Naive thymus-derived CD8-positive, alpha-beta T cell (primary cell): ENCODE results near the gene STARD10. TPM values are rescaled to one million over a fixed set of nuclear protein-coding genes. Genes with fewer than 3 reads are reported as not detected.

Experiments
- ATAC-seq, 2 donors: fragments of 150-1000 bp; cut with Tn5 transposase in 1 of 2; sonication (Bioruptor Pico), chemical (Tn5 transposase) in 1 of 2; 1 replicate in 1 of 2; 2 replicates in 1 of 2; pipeline ENCODE4 v1.10.0; 2021; ENCODE audit warnings: mild to moderate bottlenecking in 2 of 2, moderate library complexity in 2 of 2
- POLR2A ChIA-PET: fragments of 350-600 bp; sonication (Branson Sonifier 250); formaldehyde crosslinking; loops from one replicate; lab custom pipeline; 2021; ENCODE audit warnings: antibody characterized with exemption; lab: Charles Lee
- DNase-seq, 10 donors: peaks; one replicate each; pipeline versions ENCODE4 v3.0.0 to v3.0.0-alpha.2; 2020 to 2022
- H3K27ac Mint-ChIP-seq, 10 donors: one replicate each; pipeline ENCODE4 v1.8.0; 2020 to 2022; ENCODE audit warnings: mild to moderate bottlenecking in 10 of 10, mixed read lengths in 10 of 10, moderate library complexity in 4 of 10, inconsistent platforms in 1 of 10
- H3K27me3 Mint-ChIP-seq, 5 donors: one replicate each; pipeline ENCODE4 v1.8.0; 2021 to 2022; ENCODE audit warnings: mixed read lengths in 5 of 5
- H3K36me3 Mint-ChIP-seq, 3 donors: one replicate each; pipeline ENCODE4 v1.8.0; 2020 to 2022; ENCODE audit warnings: mixed read lengths in 3 of 3, mild to moderate bottlenecking in 2 of 3, inconsistent platforms in 1 of 3
- H3K4me1 Mint-ChIP-seq, 4 donors: one replicate each; pipeline ENCODE4 v1.8.0; 2021 to 2022; ENCODE audit warnings: mixed read lengths in 4 of 4
- H3K4me3 Mint-ChIP-seq, 10 donors: one replicate each; pipeline ENCODE4 v1.8.0; 2020 to 2022; ENCODE audit warnings: mild to moderate bottlenecking in 10 of 10, mixed read lengths in 10 of 10, moderate library complexity in 6 of 10, inconsistent platforms in 1 of 10
- H3K9me3 Mint-ChIP-seq, 9 donors: one replicate each; pipeline ENCODE4 v1.8.0; 2020 to 2022; ENCODE audit warnings: mixed read lengths in 9 of 9, mild to moderate bottlenecking in 3 of 9, inconsistent platforms in 1 of 9, moderate library complexity in 1 of 9
- polyA plus RNA-seq, 3 donors: library from polyadenylated mRNA; unstranded; fragments of 300-500 nt; fragmentation: Illumina TruSeq; gene quantifications; one replicate each; pipeline ENCODE4 v1.2.3, GENCODE V29; 2021
- total RNA-seq, 8 experiments: library from RNA in 2 of 8; stranded (reverse) in 2 of 8; gene quantifications; one replicate each; pipeline ENCODE4 v1.2.3 and lab custom pipeline; 2021 to 2026

STARD10 gene, protein sequence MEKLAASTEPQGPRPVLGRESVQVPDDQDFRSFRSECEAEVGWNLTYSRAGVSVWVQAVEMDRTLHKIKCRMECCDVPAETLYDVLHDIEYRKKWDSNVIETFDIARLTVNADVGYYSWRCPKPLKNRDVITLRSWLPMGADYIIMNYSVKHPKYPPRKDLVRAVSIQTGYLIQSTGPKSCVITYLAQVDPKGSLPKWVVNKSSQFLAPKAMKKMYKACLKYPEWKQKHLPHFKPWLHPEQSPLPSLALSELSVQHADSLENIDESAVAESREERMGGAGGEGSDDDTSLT
- total RNA-seq (10 to 100 TPM; 11.8 to 15.6 TPM), polyA plus RNA-seq (10 to 100 TPM; 13.5 to 16.3 (median 14.9) TPM), total RNA-seq (lab: John Stamatoyannopoulos, UW) (4.4 to 16.0 (median 9.4) reads per million in 6 experiments)

- POLR2A ChIA-PET: interaction anchor here (0.5 to 4.0 kb wide), 12 partner anchors 9 to 596 kb away, joined by 3 to 41 read pairs (median 6); partner anchors contain the start of genes ARAP1, ATG16L2 and FCHSD2
- no peaks in the 10 kb centered on the region for H3K9me3 Mint-ChIP-seq
Measured at GRCh38 chr11:72793425-72794367, at the start of gene STARD10. Gene STARD10 (minus strand): TSS chr11:72794047. CDS start chr11:72781181, 12,866 bp downstream.

DNA sequence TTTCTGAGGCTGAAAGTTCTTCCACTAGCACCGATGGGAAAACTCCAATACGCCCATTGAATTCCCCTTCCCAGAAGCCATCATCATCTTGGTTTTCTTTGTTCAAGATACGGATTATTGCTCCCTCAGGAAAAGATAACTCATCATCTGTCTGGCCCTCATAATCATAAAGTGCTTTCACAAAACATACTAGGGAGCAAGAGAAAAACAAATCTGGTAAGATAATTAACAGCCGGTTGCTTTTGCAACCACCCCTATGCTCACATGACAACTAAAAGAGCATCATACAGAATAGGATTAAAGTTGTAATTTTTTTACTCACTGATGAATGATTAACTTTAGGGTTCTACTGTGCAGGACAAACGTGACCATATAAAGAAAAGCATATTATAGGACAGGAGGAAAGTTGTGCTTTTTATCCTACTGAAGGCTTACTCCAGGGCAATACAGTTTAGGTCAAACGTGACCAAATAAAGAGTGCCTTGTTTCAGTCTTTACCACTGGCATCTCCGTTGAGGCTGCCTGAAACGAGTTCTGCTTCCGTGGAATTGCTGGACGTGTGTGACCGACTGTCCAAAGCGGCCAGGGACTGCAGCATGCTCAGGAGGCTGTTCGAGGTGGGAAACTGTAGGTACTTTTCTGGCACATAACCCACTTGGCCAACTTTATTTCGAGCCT, 48.9 kb upstream of the STARD10 start:
- Mint-ChIP-seq H3K27me3 (no peaks in the 10 kb centered on the region), H3K9me3 (no peaks in the 10 kb centered on the region), H3K27ac (peak overlapping the region in 2 of 10 donors; percentile 16 to 25), H3K4me3 (no peak overlapping the region), H3K36me3 (peaks cover 4 to 83% (median 8%) of the 10 kb centered on the region in 3 donors), H3K4me1 (peaks cover 0 to 4% (median 0%) of the 10 kb centered on the region in 4 donors)
- DNase-seq (no peak), ATAC-seq (no peak)
- POLR2A ChIA-PET: no interaction called here

More at GRCh38 chr11:72793425-72794367, at the start of gene STARD10:
- Mint-ChIP-seq H3K36me3 (no peaks in the 10 kb centered on the region), H3K27me3 (no peaks in the 10 kb centered on the region), H3K4me3 (peak within 1 kb of the TSS; percentile 92 to 100 (median 98)), H3K4me1 (peaks cover 9 to 36% (median 29%) of the 10 kb centered on the region in 4 donors), H3K27ac (peak within 1 kb of the TSS; percentile 99 to 100 (median 100))
- peak; percentile 87 to 99 (median 96) for DNase-seq
- ATAC-seq: peak; percentile 91

GRCh38 chr11:72842126-72842525, 48.3 kb upstream of the STARD10 start:
- ATAC-seq: no peak
- peaks cover 4 to 87% (median 9%) of the 10 kb centered on the region in 3 donors for H3K36me3 Mint-ChIP-seq

GRCh38 chr11:72841397-72841796, 47.5 kb upstream of the STARD10 start:
- H3K9me3 Mint-ChIP-seq: no peaks in the 10 kb centered on the region
- POLR2A ChIA-PET: interaction anchor here (0.7 to 0.9 kb wide), 3 partner anchors 91 to 478 kb away, joined by 3 to 11 read pairs (median 6); no protein-coding TSS in a partner anchor
- ATAC-seq: no peak
- no peak overlapping the region for H3K4me3 Mint-ChIP-seq
- peak overlapping the region in 1 of 10 donors; percentile 66 for H3K27ac Mint-ChIP-seq
- H3K27me3 Mint-ChIP-seq: no peaks in the 10 kb centered on the region
- H3K4me1 Mint-ChIP-seq: peaks cover 0 to 4% (median 0%) of the 10 kb centered on the region in 4 donors
- peaks cover 4 to 86% (median 9%) of the 10 kb centered on the region in 3 donors for H3K36me3 Mint-ChIP-seq
- DNase-seq: no peak

More at GRCh38 chr11:72842126-72842525, 48.3 kb upstream of the STARD10 start:
- DNase-seq: no peak
- POLR2A ChIA-PET: interaction anchor here (0.8 kb wide), 1 partner anchor 92 kb away, joined by 3 read pairs; no protein-coding TSS in a partner anchor
- Mint-ChIP-seq H3K9me3 (no peaks in the 10 kb centered on the region), H3K4me1 (peaks cover 0 to 4% (median 0%) of the 10 kb centered on the region in 4 donors), H3K27me3 (no peaks in the 10 kb centered on the region), H3K27ac (peak overlapping the region in 3 of 10 donors; percentile 19 to 65 (median 33)), H3K4me3 (no peak overlapping the region)

- no peak for DNase-seq
- peaks cover 0 to 4% (median 0%) of the 10 kb centered on the region in 4 donors for H3K4me1 Mint-ChIP-seq
- ATAC-seq: no peak
- H3K36me3 Mint-ChIP-seq: peaks cover 4 to 82% (median 9%) of the 10 kb centered on the region in 3 donors
- no peaks in the 10 kb centered on the region for H3K9me3 Mint-ChIP-seq
- H3K27ac Mint-ChIP-seq: peak overlapping the region in 2 of 10 donors; percentile 37 to 66
- no peaks in the 10 kb centered on the region for H3K27me3 Mint-ChIP-seq
- POLR2A ChIA-PET: interaction anchor here (0.7 to 0.9 kb wide), 2 partner anchors 302 to 479 kb away, joined by 6 to 11 read pairs; no protein-coding TSS in a partner anchor
- H3K4me3 Mint-ChIP-seq: no peak overlapping the region
Measured at GRCh38 chr11:72840780-72841179, 46.9 kb upstream of the STARD10 start.

DNA sequence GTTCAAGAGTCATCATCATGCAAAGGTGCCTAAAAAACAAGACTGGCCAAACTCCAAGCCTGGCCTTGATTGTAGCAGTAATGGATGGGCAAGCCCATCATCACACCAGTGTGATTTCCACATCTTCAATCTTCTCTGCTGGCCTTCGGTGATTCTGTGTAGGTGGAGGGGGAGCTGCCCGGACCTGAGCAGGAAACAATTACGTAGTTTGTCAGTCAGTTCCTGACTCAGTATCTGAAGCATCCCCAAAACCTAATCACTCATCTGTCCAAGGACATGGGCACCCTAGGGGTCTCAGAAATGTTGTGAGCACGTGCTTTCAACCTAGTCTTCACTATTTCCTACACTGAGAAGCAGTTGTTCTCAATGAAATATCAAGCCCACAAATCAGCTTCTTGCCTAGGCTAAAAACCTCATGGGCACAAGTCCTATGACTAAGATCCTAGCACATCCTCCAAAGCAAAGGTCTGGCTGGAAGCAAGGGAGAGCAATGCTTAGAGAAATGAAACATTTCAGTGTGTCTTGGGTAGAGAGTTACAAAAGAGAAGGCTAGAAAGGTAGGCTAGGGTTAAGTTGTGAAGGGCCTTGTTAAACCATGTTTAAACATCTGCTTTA, 45.0 kb upstream of the STARD10 start:
- H3K27me3 Mint-ChIP-seq: no peaks in the 10 kb centered on the region
- POLR2A ChIA-PET: interaction anchor here (0.7 kb wide), 1 partner anchor 11 kb away, joined by 3 read pairs; no protein-coding TSS in a partner anchor
- H3K27ac Mint-ChIP-seq: peak overlapping the region in 7 of 10 donors; percentile 1 to 73 (median 40)
- H3K4me1 Mint-ChIP-seq: peaks cover 0 to 3% (median under 1%) of the 10 kb centered on the region in 4 donors
- H3K36me3 Mint-ChIP-seq: peaks cover 4 to 74% (median 9%) of the 10 kb centered on the region in 3 donors
- ATAC-seq: no peak
- DNase-seq: no peak
- H3K4me3 Mint-ChIP-seq: no peak overlapping the region
- H3K9me3 Mint-ChIP-seq: no peaks in the 10 kb centered on the region

GRCh38 chr11:72836111-72836510, 42.3 kb upstream of the STARD10 start:
- POLR2A ChIA-PET: no interaction called here
- H3K4me1 Mint-ChIP-seq: peaks cover 4 to 17% (median 7%) of the 10 kb centered on the region in 4 donors
- H3K27ac Mint-ChIP-seq: peak overlapping the region in 6 of 10 donors; percentile 1 to 53 (median 37)
- no peaks in the 10 kb centered on the region for H3K27me3 Mint-ChIP-seq
- no peaks in the 10 kb centered on the region for H3K9me3 Mint-ChIP-seq
- peak in 1 of 10 donors; percentile 34 for DNase-seq
- no peak for ATAC-seq
- H3K36me3 Mint-ChIP-seq: peaks cover 0 to 48% (median 9%) of the 10 kb centered on the region in 3 donors
- H3K4me3 Mint-ChIP-seq: no peak overlapping the region

DNA sequence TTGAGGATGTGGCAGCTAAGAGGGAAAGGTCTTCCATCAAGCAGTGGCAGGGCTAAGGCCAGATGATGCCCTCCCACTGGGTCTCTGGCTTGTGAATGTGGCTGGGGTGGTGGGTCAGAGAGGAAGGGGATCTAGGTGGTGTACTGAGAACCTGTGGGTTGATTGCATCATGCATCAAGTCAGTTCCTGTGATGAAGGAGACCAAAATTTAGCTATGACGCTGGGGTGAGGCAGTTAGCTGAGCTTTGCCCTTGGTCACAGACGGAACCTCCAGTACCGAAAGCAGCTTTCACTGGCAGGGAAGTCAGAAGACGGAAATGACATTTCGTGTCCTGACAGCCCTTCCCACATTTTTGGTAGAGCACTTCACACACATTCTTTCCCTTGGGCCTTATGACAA, 41.1 kb upstream of the STARD10 start:
- POLR2A ChIA-PET: interaction anchor here (0.6 to 1.1 kb wide), 2 partner anchors 99 to 110 kb away, joined by 3 to 4 read pairs; no protein-coding TSS in a partner anchor
- ATAC-seq (no peak), DNase-seq (no peak)
- Mint-ChIP-seq H3K36me3 (peaks cover 0 to 41% (median 4%) of the 10 kb centered on the region in 3 donors), H3K27me3 (no peaks in the 10 kb centered on the region), H3K4me1 (peaks cover 5 to 17% (median 9%) of the 10 kb centered on the region in 4 donors), H3K9me3 (no peaks in the 10 kb centered on the region), H3K27ac (peak overlapping the region in 8 of 10 donors; percentile 56 to 82 (median 70)), H3K4me3 (no peak overlapping the region)

GRCh38 chr11:72833811-72834493, 40.1 kb upstream of the STARD10 start:
- Mint-ChIP-seq H3K4me3 (no peak overlapping the region), H3K27ac (peak overlapping the region in 6 of 10 donors; percentile 11 to 83 (median 37)), H3K36me3 (peaks cover 0 to 40% (median 4%) of the 10 kb centered on the region in 3 donors), H3K27me3 (no peaks in the 10 kb centered on the region), H3K4me1 (peaks cover 6 to 17% (median 7%) of the 10 kb centered on the region in 4 donors), H3K9me3 (no peaks in the 10 kb centered on the region)
- no peak for ATAC-seq
- POLR2A ChIA-PET: interaction anchor here (0.6 to 0.7 kb wide), 2 partner anchors 24 to 103 kb away, joined by 3 read pairs; no protein-coding TSS in a partner anchor
- DNase-seq: no peak

DNA sequence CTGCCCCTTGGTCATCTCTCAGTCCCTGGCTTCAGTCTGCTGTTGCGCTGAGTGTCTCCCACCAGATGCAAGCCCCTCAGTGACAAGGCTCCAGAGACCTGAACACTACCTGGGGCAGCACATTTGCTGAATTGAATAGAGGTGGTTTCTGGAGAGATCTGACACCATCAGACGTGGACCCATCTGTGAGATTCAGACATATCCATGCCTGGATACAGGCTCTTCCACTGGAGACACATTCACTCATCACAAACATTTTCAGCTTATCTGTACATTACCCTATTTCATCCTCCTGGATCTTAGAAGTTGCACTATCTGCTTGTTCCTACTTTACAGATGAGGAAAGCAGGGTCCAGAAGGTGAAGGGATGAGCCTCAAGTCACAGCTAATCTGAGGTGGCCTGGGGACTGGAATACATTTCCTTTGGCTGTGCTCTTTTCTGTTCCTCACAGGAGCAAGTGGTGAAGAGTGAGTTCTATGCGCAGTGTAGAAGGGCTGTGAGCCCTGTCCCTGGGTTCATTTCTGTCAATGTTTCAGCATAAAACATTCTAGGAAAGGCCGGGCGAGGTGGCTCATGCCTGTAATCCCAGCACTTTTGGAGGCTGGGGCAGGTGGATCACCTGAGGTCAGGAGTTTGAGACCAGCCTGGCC, 39.4 kb upstream of the STARD10 start:
- ATAC-seq: no peak
- POLR2A ChIA-PET: no interaction called here
- H3K9me3 Mint-ChIP-seq: no peaks in the 10 kb centered on the region
- H3K4me1 Mint-ChIP-seq: peaks cover 7 to 17% (median 9%) of the 10 kb centered on the region in 4 donors
- H3K27ac Mint-ChIP-seq: peak overlapping the region in 9 of 10 donors; percentile 53 to 88 (median 74)
- no peak for DNase-seq
- H3K4me3 Mint-ChIP-seq: no peak overlapping the region
- no peaks in the 10 kb centered on the region for H3K27me3 Mint-ChIP-seq
- H3K36me3 Mint-ChIP-seq: peaks cover 0 to 33% (median 2%) of the 10 kb centered on the region in 3 donors
